Activated CD4-positive, alpha-beta memory T cell treated with anti-CD3 and anti-CD28 coated beads for 36 hours (primary cell): ENCODE measurements around the gene TSC22D3. TPM values are rescaled to one million over a fixed set of nuclear protein-coding genes. Genes with fewer than 3 reads are reported as not detected.

Experiments
- CTCF ChIA-PET: fragments of 350-600 bp; sonication (Branson Sonifier 250); formaldehyde crosslinking; loops from one replicate; lab custom pipeline; 2021; ENCODE audit warnings: antibody characterized with exemption, inconsistent platforms; lab: Charles Lee
- POLR2A ChIA-PET: fragments of 350-600 bp; sonication (Branson Sonifier 250); formaldehyde crosslinking; loops from one replicate; lab custom pipeline; 2021; ENCODE audit warnings: antibody characterized with exemption; lab: Charles Lee
- DNase-seq: peaks from one replicate; pipeline ENCODE4 v3.0.0-alpha.2; 2020
- H3K27ac Mint-ChIP-seq: one replicate; pipeline ENCODE4 v1.8.0; 2021; ENCODE audit warnings: mixed read lengths
- H3K27me3 Mint-ChIP-seq: one replicate; pipeline ENCODE4 v1.8.0; 2021; ENCODE audit warnings: mixed read lengths
- H3K36me3 Mint-ChIP-seq: one replicate; pipeline ENCODE4 v1.8.0; 2021; ENCODE audit warnings: mixed read lengths
- H3K4me1 Mint-ChIP-seq: one replicate; pipeline ENCODE4 v1.8.0; 2021; ENCODE audit warnings: low read depth, mixed read lengths
- H3K4me3 Mint-ChIP-seq: one replicate; pipeline ENCODE4 v1.8.0; 2021; ENCODE audit warnings: mild to moderate bottlenecking, mixed read lengths
- H3K9me3 Mint-ChIP-seq: one replicate; pipeline ENCODE4 v1.8.0; 2021; ENCODE audit warnings: mixed read lengths
- intact Hi-C: fragments of 100-400 bp; cut with micrococcal nuclease; formaldehyde crosslinking; loops from one replicate; pipeline ENCODE4 v1.15.1; 2023
- total RNA-seq, 2 experiments: library from RNA; stranded (reverse); gene quantifications; one replicate each; pipeline ENCODE4 v1.2.3, GENCODE V29; 2021

TSC22D3 gene
- total RNA-seq, 2 experiments from 2014 or later: 26.0 to 28.2 TPM

DNA sequence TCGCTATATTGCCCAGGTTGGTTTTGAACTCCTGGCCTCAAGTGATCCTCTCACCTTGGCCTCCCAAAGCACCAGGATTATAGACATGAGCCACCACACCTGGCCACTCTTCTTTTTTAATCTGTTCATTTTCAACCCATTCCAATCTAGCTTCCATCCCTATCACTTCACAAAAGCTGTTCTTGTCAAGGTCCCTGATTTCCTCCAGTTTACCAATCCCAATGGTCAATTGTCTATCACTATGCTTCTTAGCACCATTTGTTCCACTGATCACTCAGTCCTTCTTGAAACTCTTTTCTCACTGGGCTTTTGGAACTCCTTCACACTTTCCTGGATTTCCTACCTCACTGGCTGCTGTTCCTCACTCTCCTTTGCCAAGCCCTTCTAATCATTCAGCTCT is 108.7 kb downstream of the TSC22D3 start:
- H3K27me3 Mint-ChIP-seq: no peaks in the 10 kb centered on the region
- H3K4me1 Mint-ChIP-seq: peaks cover 14% of the 10 kb centered on the region
- intact Hi-C loops: no loop called here
- no peak overlapping the region for H3K27ac Mint-ChIP-seq
- POLR2A ChIA-PET: no interaction called here
- CTCF ChIA-PET: interaction anchor here (3.0 kb wide), 1 partner anchor 110 kb away, joined by 11 read pairs; the partner anchor contains the start of gene NCBP2L
- no peak for DNase-seq
- no peaks in the 10 kb centered on the region for H3K9me3 Mint-ChIP-seq
- no peaks in the 10 kb centered on the region for H3K36me3 Mint-ChIP-seq
- H3K4me3 Mint-ChIP-seq: no peak overlapping the region

Other genes with a start within 250 kb of the TSC22D3 start
- 100 to 1,000 TPM; 132 to 141 TPM for gene PRPS1, start 147.3 kb downstream of the TSC22D3 start, total RNA-seq
- not detected for gene NCBP2L, start 1.9 kb upstream of the TSC22D3 start, total RNA-seq
- 1 to 10 TPM; 9.0 to 9.7 TPM for gene MID2, start 50.1 kb upstream of the TSC22D3 start, total RNA-seq
- gene TEX13B, start 206.6 kb upstream of the TSC22D3 start, total RNA-seq: not detected